Adipocyte (in vitro differentiated cells): ENCODE results near the gene RNF26.

Experiments used
- DNase-seq: peaks from one replicate; pipeline ENCODE4 v3.0.0-alpha.2; 2015; ENCODE audit warnings: low read depth
- H3K27me3 ChIP-seq: replicated peaks from 2 replicates; pipeline ENCODE4 v1.7.0; 2013; ENCODE audit warnings: mild to moderate bottlenecking, low read length, moderate library complexity; ENCODE audit not compliant: control insufficient read depth, insufficient read depth
- H3K36me3 ChIP-seq: 2 replicates; pipeline ENCODE4 v1.7.0; 2013; ENCODE audit warnings: low read length, mild to moderate bottlenecking, moderate library complexity; ENCODE audit not compliant: control insufficient read depth, insufficient read depth, severe bottlenecking
- H3K4me1 ChIP-seq: 2 replicates; pipeline ENCODE4 v1.7.0; 2013; ENCODE audit warnings: mild to moderate bottlenecking, low read length, moderate library complexity; ENCODE audit not compliant: control insufficient read depth, insufficient read depth
- H3K4me3 ChIP-seq: 2 replicates; pipeline ENCODE4 v1.7.0; 2013; ENCODE audit warnings: mild to moderate bottlenecking, low read length, moderate library complexity
- H3K9ac ChIP-seq: 2 replicates; pipeline ENCODE4 v1.7.0; 2013; ENCODE audit warnings: mild to moderate bottlenecking, low read length, moderate library complexity
- H3K9me3 ChIP-seq: 2 replicates; pipeline ENCODE4 v1.7.0; 2013; ENCODE audit warnings: mild to moderate bottlenecking, low read length, moderate library complexity; ENCODE audit not compliant: control insufficient read depth

RNF26 gene

GRCh38 chr11:119361941-119362725 is 27.8 kb downstream of the RNF26 start:
- Histone ChIP-seq H3K9me3 (no peaks in the 10 kb centered on the region), H3K4me1 (peaks cover 47% of the 10 kb centered on the region), H3K27me3 (no peaks in the 10 kb centered on the region), H3K9ac (no peak overlapping the region), H3K4me3 (no peak overlapping the region), H3K36me3 (peaks cover 3% of the 10 kb centered on the region)
- no peak for DNase-seq

GRCh38 chr11:119362741-119363080 is 28.4 kb downstream of the RNF26 start:
- no peak for DNase-seq
- H3K27me3 ChIP-seq: no peaks in the 10 kb centered on the region
- H3K36me3 ChIP-seq: peaks cover 3% of the 10 kb centered on the region
- H3K4me1 ChIP-seq: peaks cover 49% of the 10 kb centered on the region
- no peak overlapping the region for H3K4me3 ChIP-seq
- H3K9me3 ChIP-seq: no peaks in the 10 kb centered on the region
- no peak overlapping the region for H3K9ac ChIP-seq

- Histone ChIP-seq H3K9me3 (no peaks in the 10 kb centered on the region), H3K9ac (no peak overlapping the region), H3K36me3 (peaks cover 3% of the 10 kb centered on the region), H3K4me1 (peaks cover 54% of the 10 kb centered on the region), H3K27me3 (no peaks in the 10 kb centered on the region), H3K4me3 (no peak overlapping the region)
- DNase-seq: no peak
Measured at GRCh38 chr11:119363081-119363850, 28.9 kb downstream of the RNF26 start.

DNA sequence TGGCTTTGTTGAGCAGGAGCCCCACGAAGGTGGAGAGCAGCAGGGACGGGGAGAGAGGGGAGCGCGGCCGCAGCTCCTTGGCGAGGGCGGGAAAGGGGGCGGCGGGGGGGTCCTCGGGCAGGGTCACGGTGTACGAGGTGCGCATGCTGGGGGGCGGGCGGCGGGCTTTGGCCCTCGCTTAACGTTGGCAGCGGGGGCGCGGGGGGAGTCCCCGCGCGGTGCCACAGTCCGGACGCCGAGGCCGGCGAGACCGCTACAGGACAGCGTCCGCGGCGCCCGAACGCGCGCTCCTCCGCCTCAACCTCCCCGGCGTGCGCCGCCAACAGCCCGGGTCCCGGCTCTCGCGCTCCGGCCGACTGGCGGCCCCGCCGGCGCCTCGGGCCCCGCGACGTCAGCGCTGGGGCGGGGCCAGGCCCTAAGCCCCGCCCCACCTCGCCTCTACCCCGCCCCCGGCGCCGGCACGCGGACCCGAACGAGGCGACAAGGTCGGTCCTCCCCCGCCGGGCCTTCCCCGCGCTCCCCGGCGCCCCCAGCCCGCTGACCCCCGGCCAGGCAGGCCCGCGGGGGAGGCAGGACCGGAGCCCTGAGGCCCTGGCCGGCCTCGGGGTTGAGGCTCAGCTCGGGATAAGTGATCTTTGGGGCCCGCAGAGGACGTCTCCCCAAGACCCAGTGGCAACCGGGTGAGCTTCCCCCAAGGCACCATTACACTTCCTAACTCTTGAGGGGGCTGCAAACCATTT is 29.7 kb downstream of the RNF26 start:
- Histone ChIP-seq H3K36me3 (peaks cover 3% of the 10 kb centered on the region), H3K9ac (no peak overlapping the region), H3K4me3 (peak overlapping the region; percentile 60), H3K9me3 (no peaks in the 10 kb centered on the region), H3K4me1 (peaks cover 61% of the 10 kb centered on the region), H3K27me3 (no peaks in the 10 kb centered on the region)
- DNase-seq: peak; percentile 89

DNA sequence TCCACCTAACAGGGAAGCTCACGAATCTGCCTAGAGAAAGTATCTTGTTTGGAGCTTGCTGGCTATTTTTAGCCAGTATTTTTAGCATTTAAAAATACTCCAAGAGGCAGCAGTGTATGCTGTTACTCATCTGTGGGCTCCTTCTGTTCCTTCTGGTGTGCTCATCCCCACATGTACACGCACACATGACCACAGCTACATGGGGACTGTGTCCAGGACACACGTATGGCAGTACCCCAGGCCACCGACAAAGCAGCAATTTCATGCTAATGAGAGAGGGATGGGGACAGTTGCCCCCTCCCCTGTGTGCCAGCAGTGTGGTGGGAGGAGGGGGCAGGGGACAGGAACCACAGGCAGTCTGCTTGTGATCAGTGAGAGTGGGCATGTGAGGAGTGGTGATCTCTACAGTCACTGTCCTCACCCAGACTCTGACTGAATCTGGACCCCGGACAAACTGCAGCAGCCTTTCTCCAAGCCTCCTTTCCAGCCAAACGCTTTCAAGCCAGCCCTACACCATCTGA is 30.8 kb downstream of the RNF26 start:
- DNase-seq: no peak
- no peaks in the 10 kb centered on the region for H3K27me3 ChIP-seq
- H3K36me3 ChIP-seq: no peaks in the 10 kb centered on the region
- H3K9me3 ChIP-seq: no peaks in the 10 kb centered on the region
- H3K4me3 ChIP-seq: no peak overlapping the region
- H3K4me1 ChIP-seq: peaks cover 57% of the 10 kb centered on the region
- no peak overlapping the region for H3K9ac ChIP-seq

DNA sequence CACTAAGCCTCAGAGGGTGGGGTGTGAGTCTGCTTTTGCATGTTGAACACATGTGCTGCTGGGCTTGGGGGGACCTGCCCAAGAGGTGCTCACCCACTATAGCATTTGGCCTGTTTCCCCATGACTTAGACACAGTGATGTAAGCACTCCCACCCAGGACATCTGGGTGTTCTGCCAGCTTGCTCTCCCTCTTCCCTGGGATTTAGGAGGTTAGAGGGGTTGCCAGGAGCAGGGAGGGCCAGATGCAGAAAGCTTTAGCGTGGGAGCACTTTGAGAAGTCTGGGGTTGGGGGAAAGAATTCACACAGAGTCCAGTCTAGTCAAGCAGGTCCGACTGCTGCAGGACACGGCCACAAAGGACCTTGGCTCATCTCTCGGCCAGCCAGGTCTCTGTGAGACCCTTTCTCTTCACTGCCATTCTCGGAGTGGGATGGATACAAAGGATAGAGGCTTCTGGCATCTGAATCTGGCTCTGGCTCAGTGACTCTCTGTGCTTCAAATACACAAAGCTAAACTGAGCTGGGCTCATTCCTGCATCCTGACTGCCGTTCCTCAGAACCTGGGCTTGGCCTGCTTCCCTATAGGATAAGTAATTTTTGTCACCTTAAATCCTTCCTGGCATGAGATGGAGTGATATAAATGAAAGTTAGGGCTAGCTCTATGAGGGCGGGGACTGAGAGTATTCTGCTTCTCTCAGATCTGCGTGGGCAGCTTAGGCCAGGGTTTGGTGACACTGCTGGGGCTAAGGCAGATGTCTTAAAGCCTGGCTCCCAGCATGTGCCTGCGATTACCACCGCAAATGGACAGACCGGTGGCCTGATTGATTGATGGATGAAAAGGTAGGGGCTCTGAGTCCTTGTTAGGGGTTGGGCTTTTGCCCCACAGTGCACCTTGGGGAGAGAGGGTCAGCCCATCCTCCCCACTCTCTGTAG is 32.6 kb downstream of the RNF26 start:
- no peaks in the 10 kb centered on the region for H3K9me3 ChIP-seq
- H3K36me3 ChIP-seq: no peaks in the 10 kb centered on the region
- H3K27me3 ChIP-seq: no peaks in the 10 kb centered on the region
- no peak overlapping the region for H3K4me3 ChIP-seq
- no peak for DNase-seq
- H3K4me1 ChIP-seq: peaks cover 54% of the 10 kb centered on the region
- no peak overlapping the region for H3K9ac ChIP-seq

GRCh38 chr11:119367661-119368120 is 33.4 kb downstream of the RNF26 start:
- Histone ChIP-seq H3K36me3 (no peaks in the 10 kb centered on the region), H3K4me3 (no peak overlapping the region), H3K9me3 (no peaks in the 10 kb centered on the region), H3K27me3 (no peaks in the 10 kb centered on the region), H3K4me1 (peaks cover 47% of the 10 kb centered on the region), H3K9ac (no peak overlapping the region)
- peak; percentile 40 for DNase-seq

DNA sequence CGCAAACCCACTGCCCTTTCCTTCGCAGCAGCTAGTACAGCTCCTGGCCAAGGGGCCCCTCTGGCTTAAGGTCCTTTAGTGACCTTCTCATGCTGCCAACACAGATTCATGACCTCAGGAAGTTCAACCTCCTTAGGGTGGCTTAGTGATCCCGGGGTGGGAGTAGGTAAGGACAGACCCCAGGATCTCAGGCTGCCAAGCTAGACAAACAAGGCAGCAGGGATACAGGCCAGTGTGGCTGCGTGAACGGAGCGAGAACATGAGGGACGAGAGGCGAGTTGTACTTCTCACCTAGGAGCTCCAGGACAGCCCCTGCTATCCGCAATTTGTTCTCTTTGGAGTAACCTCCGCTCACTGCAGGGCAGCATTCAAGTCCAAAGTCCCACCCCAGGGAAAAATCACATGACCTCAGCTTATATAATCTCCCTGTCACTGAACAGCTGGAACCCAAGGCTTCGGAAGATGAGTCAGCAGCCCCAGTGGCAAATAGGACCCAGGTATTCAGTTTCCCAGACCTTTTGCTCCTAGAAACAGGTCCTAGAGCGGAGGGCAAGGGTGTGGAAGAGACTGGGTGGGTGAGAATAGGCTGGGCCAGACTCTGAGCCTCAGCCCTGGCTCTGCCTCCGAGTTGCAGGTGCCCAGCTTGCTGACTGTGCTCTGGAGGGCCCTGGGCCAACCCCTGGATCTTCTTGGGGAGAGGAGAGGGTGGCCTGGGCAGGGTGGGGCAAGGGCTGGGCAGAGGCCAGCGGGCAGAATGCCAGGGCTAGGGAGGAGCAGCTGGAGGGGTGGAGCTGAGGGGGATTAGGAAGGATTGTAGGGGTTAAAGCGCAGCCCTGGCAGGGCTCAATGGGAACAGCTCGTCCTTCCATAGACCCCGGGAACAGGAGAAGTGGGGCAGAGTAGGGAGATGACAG is 34.1 kb downstream of the RNF26 start:
- no peaks in the 10 kb centered on the region for H3K27me3 ChIP-seq
- peaks cover 40% of the 10 kb centered on the region for H3K4me1 ChIP-seq
- H3K4me3 ChIP-seq: no peak overlapping the region
- no peaks in the 10 kb centered on the region for H3K36me3 ChIP-seq
- H3K9me3 ChIP-seq: no peaks in the 10 kb centered on the region
- no peak overlapping the region for H3K9ac ChIP-seq
- no peak for DNase-seq

- no peak overlapping the region for H3K4me3 ChIP-seq
- peaks cover 37% of the 10 kb centered on the region for H3K4me1 ChIP-seq
- H3K27me3 ChIP-seq: no peaks in the 10 kb centered on the region
- no peaks in the 10 kb centered on the region for H3K9me3 ChIP-seq
- H3K9ac ChIP-seq: no peak overlapping the region
- H3K36me3 ChIP-seq: no peaks in the 10 kb centered on the region
- no peak for DNase-seq
Measured at GRCh38 chr11:119369132-119369925, 35.0 kb downstream of the RNF26 start.
